ENCODE measurements around the gene FAM171A1. TPM values are rescaled to one million over a fixed set of nuclear protein-coding genes. Genes with fewer than 3 reads are reported as not detected.
"Not testable (repeated sequence)": the region's sequence is repeated elsewhere in the genome, so short reads cannot be mapped to it uniquely, and the experiment has no call there.

Gene FAM171A1
- total and polyA plus RNA-seq, 7 donors, result 4.3 to 29.0 (median 7.2) TPM

DNA sequence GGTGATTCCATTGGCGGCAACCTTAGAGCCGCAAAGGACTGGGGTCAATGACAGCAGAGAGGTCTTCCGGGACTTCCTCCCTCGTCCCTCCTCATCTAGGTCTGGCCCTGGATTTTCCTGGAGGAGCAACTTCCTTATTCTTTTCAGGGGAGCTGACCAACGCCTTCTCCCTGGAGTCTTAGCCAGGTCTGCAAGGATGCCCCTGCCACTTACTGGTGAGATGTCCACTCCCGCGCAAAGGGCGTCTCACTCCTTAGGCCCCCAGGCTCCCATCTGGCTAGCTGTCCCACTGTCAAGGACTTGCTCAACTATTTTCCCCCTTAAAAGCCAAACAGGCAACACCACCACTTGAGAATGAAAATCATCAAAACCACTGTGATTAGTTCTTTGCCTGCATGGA, 160.6 kb downstream of the FAM171A1 start:
- TF ChIP-seq POLR2A (IDR thresholded peaks at IDR 0.05), result no peak

DNA sequence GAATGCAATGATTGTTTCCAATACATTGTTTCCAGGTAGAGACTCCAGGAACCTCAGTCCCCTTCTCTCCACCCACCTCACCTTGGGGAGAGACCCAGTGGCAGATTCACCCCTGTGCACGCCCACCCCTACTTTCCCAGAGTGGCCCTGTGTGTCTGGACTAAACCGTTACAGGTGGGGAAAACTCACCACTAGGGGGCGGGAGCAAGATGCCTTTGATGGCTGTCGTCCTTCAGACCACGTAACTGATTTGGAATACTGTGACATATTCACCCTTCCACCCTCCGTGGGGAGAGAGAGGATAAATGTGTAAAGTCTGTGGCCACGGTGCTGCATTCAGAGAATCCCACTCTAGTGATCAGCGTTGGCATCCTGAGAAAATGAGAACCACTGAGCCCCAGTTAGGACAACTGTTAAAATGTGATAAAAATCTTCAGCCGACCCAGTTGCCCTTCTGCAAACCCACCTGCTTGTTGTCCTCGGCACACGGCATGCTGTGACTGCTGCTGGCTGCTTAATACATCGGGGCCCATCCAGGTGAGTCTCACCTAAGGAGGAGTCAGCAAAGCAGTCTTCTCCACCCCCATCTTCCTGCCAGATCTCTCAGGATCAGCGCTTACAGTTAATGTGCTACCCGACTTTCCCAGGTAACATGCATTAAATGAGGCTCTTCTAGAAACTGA, 161.1 kb downstream of the FAM171A1 start:
- TF ChIP-seq POLR2AphosphoS5 (IDR thresholded peaks at IDR 0.05) (no peak), POLR2A (IDR thresholded peaks at IDR 0.05) (no peak), EP300 (IDR thresholded peaks at IDR 0.05) (no peak)
- TF ChIP-seq, protein P1, sequence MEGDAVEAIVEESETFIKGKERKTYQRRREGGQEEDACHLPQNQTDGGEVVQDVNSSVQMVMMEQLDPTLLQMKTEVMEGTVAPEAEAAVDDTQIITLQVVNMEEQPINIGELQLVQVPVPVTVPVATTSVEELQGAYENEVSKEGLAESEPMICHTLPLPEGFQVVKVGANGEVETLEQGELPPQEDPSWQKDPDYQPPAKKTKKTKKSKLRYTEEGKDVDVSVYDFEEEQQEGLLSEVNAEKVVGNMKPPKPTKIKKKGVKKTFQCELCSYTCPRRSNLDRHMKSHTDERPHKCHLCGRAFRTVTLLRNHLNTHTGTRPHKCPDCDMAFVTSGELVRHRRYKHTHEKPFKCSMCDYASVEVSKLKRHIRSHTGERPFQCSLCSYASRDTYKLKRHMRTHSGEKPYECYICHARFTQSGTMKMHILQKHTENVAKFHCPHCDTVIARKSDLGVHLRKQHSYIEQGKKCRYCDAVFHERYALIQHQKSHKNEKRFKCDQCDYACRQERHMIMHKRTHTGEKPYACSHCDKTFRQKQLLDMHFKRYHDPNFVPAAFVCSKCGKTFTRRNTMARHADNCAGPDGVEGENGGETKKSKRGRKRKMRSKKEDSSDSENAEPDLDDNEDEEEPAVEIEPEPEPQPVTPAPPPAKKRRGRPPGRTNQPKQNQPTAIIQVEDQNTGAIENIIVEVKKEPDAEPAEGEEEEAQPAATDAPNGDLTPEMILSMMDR (IDR thresholded peaks at IDR 0.05), result peak; percentile 52 to 85 (median 75)
- Histone ChIP-seq H3K27me3 (no peaks in the 10 kb centered on the region), H3K4me3 (no peak overlapping the region), H3K4me1 (peaks cover 0 to 10% (median 3%) of the 10 kb centered on the region in 4 donors), H3K36me3 (peaks cover 0 to 20% (median 6%) of the 10 kb centered on the region in 4 donors), H3K9me3 (no peaks in the 10 kb centered on the region), H3K27ac (no peak overlapping the region)
- intact Hi-C loops (cut with DNase I), result loop anchor here (1.0 to 2.0 kb wide), 2 partner anchors 161 to 209 kb away; partner anchors contain the start of gene FAM171A1
- DNase-seq, result peak; percentile 88
- 24 to 25% methylated on average over 14 of the region's 14 CpGs for WGBS, 2 donors

More for the DNA sequence above, 160.6 kb downstream of the FAM171A1 start:
- Histone ChIP-seq H3K9me3 (no peaks in the 10 kb centered on the region), H3K36me3 (peaks cover 0 to 20% (median 6%) of the 10 kb centered on the region in 4 donors), H3K27ac (no peak overlapping the region), H3K27me3 (no peaks in the 10 kb centered on the region), H3K4me3 (no peak overlapping the region), H3K4me1 (peaks cover 0 to 10% (median 3%) of the 10 kb centered on the region in 4 donors)
- intact Hi-C loops (cut with DNase I), result loop anchor here (1.0 to 2.0 kb wide), 2 partner anchors 161 to 208 kb away; partner anchors contain the start of gene FAM171A1
- 87 to 89% methylated on average over 8 of the region's 8 CpGs for WGBS, 2 donors
- no peak for DNase-seq

DNA sequence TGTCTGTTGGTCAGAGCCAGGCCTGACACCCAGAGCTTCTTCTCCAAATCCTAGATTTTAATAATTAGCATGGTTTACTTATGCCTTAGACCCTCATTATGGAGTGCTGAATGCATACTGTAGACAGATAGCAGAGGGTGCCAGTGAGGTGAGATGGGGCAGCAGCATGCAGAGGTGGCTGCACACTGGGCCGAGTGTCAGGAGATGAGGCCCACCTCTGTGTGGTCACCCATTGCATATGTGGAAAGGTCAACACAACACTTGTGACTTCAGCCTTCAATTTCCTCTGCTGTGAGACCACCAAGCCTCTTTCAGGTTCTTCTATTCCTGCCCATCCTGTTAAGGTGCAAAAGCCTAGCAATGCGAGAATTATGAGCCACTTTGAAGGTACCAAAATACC, 162.9 kb downstream of the FAM171A1 start:
- 75 to 88% methylated on average over 2 of the region's 2 CpGs for WGBS, 2 donors
- Histone ChIP-seq H3K27ac (no peak overlapping the region), H3K27me3 (no peaks in the 10 kb centered on the region), H3K9me3 (no peaks in the 10 kb centered on the region), H3K4me1 (peaks cover 0 to 10% (median 3%) of the 10 kb centered on the region in 4 donors), H3K36me3 (peaks cover 0 to 10% (median 0%) of the 10 kb centered on the region in 4 donors), H3K4me3 (no peak overlapping the region)
- no peak for TF ChIP-seq POLR2AphosphoS5 (IDR thresholded peaks at IDR 0.05)
- no peak for TF ChIP-seq POLR2A (IDR thresholded peaks at IDR 0.05)
- no peak for TF ChIP-seq EP300 (IDR thresholded peaks at IDR 0.05)
- TF ChIP-seq, protein P1 (IDR thresholded peaks at IDR 0.05), result no peak
- peak; percentile 21 for DNase-seq
- intact Hi-C loops (cut with DNase I), result no loop called here

DNA sequence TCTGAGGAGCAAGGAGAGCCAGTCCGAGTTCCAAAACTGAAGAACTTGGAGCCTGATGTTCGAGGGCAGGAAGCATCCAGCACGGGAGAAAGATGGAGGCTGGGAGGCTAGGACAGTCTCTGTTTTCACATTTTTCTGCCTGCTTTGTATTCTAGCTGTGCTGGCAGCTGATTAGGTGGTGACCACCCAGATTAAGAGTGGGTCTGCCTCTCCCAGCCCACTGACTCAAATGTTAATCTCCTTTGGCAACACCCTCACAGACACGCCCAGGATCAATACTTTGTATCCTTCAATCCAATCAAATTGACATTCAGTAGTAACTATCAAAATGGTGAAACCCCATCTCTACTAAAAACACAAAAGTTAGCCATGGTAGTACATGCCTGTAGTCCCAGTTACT, 163.7 kb downstream of the FAM171A1 start:
- whole genome bisulfite sequencing, 2 donors, result 97% methylated on average over 4 of the region's 4 CpGs
- peak; percentile 28 for DNase-seq

DNA sequence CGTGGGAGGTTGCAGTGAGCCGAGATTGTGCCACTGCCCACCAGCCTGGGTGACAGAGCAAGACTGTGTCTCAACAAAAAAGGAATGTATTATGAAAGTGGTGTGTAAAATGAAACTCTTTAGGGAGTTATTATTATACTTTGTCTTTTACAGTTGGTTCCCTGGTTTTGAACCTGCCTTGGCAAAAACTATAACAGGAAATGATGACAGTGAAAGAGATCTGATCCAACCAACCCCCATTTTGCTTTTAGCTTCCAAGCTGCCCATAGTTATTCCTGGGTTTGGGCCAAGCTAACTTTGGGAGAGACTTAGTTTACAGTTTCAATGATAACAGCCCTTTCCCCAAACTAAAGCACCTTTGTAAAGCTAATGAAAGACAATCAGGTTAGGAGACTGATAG, 168.4 kb downstream of the FAM171A1 start:
- no peak for TF ChIP-seq POLR2AphosphoS5 (IDR thresholded peaks at IDR 0.05)
- no peak for TF ChIP-seq EP300 (IDR thresholded peaks at IDR 0.05)
- TF ChIP-seq, protein P1 (IDR thresholded peaks at IDR 0.05), result no peak
- TF ChIP-seq POLR2A (IDR thresholded peaks at IDR 0.05), result no peak

More for the DNA sequence above, 163.7 kb downstream of the FAM171A1 start:
- H3K27ac ChIP-seq; intact Hi-C loops (cut with DNase I); H3K4me3 ChIP-seq; H3K27me3 ChIP-seq; H3K36me3 ChIP-seq; H3K9me3 ChIP-seq: not testable (repeated sequence)
- H3K4me1 ChIP-seq, result peaks cover 0 to 10% (median 3%) of the 10 kb centered on the region in 4 donors

DNA sequence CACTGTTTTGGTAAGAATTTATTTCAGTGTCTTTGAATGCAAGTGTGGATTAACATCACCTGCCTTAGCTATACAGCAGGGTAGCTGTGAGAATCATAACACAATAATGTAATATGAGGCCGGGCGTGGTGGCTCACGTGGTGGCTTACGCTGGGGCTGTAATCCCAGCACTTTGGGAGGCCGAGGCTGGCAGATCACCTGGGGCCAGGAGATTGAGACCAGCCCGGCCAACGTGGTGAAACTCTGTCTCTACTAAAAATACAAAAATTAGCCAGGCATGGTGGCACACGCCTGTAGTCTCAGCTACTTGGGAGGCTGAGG, 168.8 kb downstream of the FAM171A1 start:
- H3K4me3 ChIP-seq; H3K27me3 ChIP-seq; H3K9me3 ChIP-seq; H3K36me3 ChIP-seq; H3K4me1 ChIP-seq; H3K27ac ChIP-seq; intact Hi-C loops (cut with DNase I): not testable (repeated sequence)
- DNase-seq, result peak; percentile 35
- WGBS, 2 donors, result 61 to 83% methylated on average over 8 of the region's 8 CpGs

More for the DNA sequence above, 168.4 kb downstream of the FAM171A1 start:
- intact Hi-C loops (cut with DNase I), result no loop called here
- H3K36me3 ChIP-seq, result no peaks in the 10 kb centered on the region
- H3K9me3 ChIP-seq, result no peaks in the 10 kb centered on the region
- H3K4me3 ChIP-seq, result no peak overlapping the region
- peaks cover 0 to 10% (median 0%) of the 10 kb centered on the region in 4 donors for H3K4me1 ChIP-seq
- no peak for DNase-seq
- no peak overlapping the region for H3K27ac ChIP-seq
- H3K27me3 ChIP-seq, result no peaks in the 10 kb centered on the region
- WGBS, 2 donors, result 94 to 98% methylated on average over 2 of the region's 2 CpGs
